ENCODE results near the gene KLHL8.

KLHL8 gene

DNA sequence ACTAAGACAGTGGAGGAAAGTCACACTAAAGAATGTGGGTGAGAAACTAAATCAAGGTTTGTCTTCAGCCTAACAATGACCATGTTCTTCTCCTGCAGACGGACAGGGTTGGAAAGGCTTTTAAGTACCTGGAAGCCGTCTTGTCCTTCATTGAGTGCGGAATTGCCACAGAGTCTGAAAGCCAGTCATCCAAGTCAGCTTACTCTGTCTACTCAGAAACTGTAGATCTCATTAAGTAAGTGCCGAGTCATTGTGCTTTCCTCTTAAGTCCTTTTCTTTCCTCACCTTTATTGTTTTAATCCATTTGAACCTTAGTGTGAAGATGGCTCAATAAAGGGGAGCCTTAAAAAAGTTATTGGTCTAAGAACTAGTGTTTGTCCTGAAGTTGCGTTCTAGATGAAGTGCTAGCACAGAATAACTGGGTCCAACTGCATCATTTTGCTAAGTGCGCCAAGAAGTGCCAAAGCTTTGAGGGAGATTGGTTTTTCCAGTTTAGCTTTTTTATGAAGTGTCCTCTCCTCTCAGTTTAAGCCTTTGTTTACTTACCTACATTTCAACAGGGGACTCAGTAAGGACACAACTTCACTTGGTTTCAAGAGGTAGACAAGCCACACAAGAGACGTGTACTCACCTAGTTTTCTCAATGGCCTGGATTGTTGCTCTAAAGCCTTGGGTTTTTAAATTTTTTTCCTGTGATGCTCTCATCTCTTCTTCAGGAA lies 89.3 kb downstream of the KLHL8 start:
- H3K4me3 ChIP-seq (replicated peaks; ENCODE audit: low read depth, low read length): no peak overlapping the region
- no peak for DNase-seq (ENCODE audit: extremely low read depth, low read depth)
- TF ChIP-seq CTCF (IDR thresholded peaks at IDR 0.05; ENCODE audit: low read depth, low read length, missing control alignments): no peak

DNA sequence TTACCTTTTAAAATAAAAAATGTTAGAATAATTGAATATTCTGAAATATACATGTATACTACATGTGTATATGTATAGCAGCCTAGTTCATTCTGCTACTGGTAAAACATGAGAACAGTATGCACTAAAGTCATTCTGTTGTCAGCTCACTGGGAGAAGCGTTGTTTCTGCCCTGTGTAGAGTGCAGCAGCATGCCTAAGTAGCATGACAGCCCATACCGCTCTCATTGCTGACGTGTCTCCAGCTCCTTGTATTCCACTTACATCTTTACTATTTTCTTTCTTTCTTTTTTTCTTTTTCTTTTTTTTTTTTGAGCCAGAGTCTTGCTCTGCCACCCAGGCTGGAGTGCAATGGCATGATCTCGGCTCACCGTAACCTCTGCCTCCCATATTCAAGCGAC lies 90.7 kb downstream of the KLHL8 start:
- no peak for TF ChIP-seq CTCF (IDR thresholded peaks at IDR 0.05; ENCODE audit: low read depth, low read length, missing control alignments)
- no peak for DNase-seq (ENCODE audit: extremely low read depth, low read depth)
- no peak overlapping the region for H3K4me3 ChIP-seq (replicated peaks; ENCODE audit: low read depth, low read length)

GRCh38 chr4:87128006-87128705 lies 92.3 kb downstream of the KLHL8 start:
- TF ChIP-seq CTCF (IDR thresholded peaks at IDR 0.05; ENCODE audit: low read depth, low read length, missing control alignments): no peak
- H3K4me3 ChIP-seq (replicated peaks; ENCODE audit: low read depth, low read length): no peak overlapping the region
- DNase-seq (ENCODE audit: extremely low read depth, low read depth): no peak

GRCh38 chr4:87126056-87126455 lies 94.4 kb downstream of the KLHL8 start:
- H3K4me3 ChIP-seq (replicated peaks; ENCODE audit: low read depth, low read length): no peak overlapping the region
- DNase-seq (ENCODE audit: extremely low read depth, low read depth): no peak
- TF ChIP-seq CTCF (IDR thresholded peaks at IDR 0.05; ENCODE audit: low read depth, low read length, missing control alignments): no peak

GRCh38 chr4:87122252-87122651 lies 98.2 kb downstream of the KLHL8 start:
- no peak overlapping the region for H3K4me3 ChIP-seq (replicated peaks; ENCODE audit: low read depth, low read length)
- no peak for DNase-seq (ENCODE audit: extremely low read depth, low read depth)
- no peak for TF ChIP-seq CTCF (IDR thresholded peaks at IDR 0.05; ENCODE audit: low read depth, low read length, missing control alignments)

DNA sequence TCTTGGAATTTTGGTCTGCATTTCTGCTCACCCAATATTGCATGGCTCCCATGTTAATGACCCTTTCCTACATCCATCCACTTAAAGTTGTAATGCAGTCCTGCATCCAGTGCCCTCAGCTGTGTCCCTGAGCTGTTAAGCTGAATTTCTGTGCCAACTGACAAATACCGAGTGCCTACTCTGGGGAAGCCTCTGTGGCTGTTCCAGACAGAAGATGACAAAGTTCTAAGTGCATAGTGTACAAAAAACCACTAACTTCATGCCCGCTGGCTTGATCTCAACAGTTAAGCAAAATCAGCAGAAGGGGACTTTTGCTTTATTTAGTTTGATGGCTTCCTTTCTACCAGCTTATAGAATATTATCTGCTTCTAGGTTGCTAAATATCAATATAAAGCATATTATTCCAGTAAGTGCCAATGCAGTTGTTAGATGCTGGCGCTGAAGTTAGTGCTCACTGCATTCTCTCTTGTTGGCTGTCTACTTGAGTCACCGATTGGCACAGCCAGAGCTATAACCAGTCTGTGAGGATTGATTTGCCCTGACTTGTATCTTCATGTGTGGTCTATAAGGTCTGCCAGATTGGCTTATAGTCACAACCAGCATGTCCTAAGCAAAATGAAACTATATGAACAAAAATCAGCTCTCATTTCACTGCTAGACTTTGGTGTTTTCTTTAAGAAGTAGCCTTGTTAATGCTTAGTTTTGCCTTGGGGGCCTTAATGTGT lies 98.9 kb downstream of the KLHL8 start:
- no peak for TF ChIP-seq CTCF (IDR thresholded peaks at IDR 0.05; ENCODE audit: low read depth, low read length, missing control alignments)
- DNase-seq (ENCODE audit: extremely low read depth, low read depth): no peak
- H3K4me3 ChIP-seq (replicated peaks; ENCODE audit: low read depth, low read length): no peak overlapping the region
